Psoas muscle (tissue), 8 donors: Measurements from ENCODE around the gene MED15. TPM values are rescaled to one million over a fixed set of nuclear protein-coding genes. Genes with fewer than 3 reads are reported as not detected.

Source experiments
- ATAC-seq, 4 donors: fragments of 200-7000 bp; cut with Tn5 transposase; one replicate each; pipeline ENCODE4 v1.9.1; 2020; ENCODE audit warnings: moderate library complexity in 3 of 4, mild to moderate bottlenecking in 2 of 4
- DNase-seq, 2 donors: peaks; one replicate each; pipeline ENCODE4 v3.0.0-alpha.2; 2020
- H3K27ac ChIP-seq: fragments of 200-600 bp; one replicate; pipeline ENCODE4 v1.8.0; 2022
- H3K27me3 ChIP-seq, 3 donors: fragments of 200-600 bp in 1 of 3; one replicate each; pipeline versions ENCODE4 v1.6.1 to v1.8.0; 2013 to 2022; ENCODE audit warnings: low read length in 2 of 3, mild to moderate bottlenecking in 2 of 3, moderate library complexity in 1 of 3; ENCODE audit not compliant: insufficient read depth in 3 of 3
- H3K36me3 ChIP-seq, 2 donors: fragments of 200-600 bp in 1 of 2; one replicate each; pipeline versions ENCODE4 v1.6.1 to v1.8.0; 2013 to 2022; ENCODE audit warnings: low read depth in 1 of 2, mild to moderate bottlenecking in 1 of 2, moderate library complexity in 1 of 2; ENCODE audit not compliant: insufficient read depth in 1 of 2
- H3K4me1 ChIP-seq: fragments of 200-600 bp; one replicate; pipeline ENCODE4 v1.8.0; 2022
- H3K4me3 ChIP-seq: fragments of 200-600 bp; one replicate; pipeline ENCODE4 v1.8.0; 2022; ENCODE audit warnings: mild to moderate bottlenecking
- H3K9me3 ChIP-seq: fragments of 200-600 bp; one replicate; pipeline ENCODE4 v1.8.0; 2022
- CTCF ChIP-seq: fragments of 200-600 bp; IDR thresholded peaks from one replicate; pipeline ENCODE4 v1.8.0; 2022; ENCODE audit warnings: antibody characterized with exemption
- WGBS, 3 donors: extraction: QIAGEN DNeasy Blood & Tissue Kit; methylation state at CpG; one replicate each; pipeline versions ENCODE4 v1.1.6 to v1.1.7; 2013; 5-methylcytosine and 5-hydroxymethylcytosine counted together
- intact Hi-C, 2 donors: fragments of 100-400 bp; cut with DNase I; formaldehyde crosslinking; loops; one replicate each; pipeline versions ENCODE4 v1.11.0 to v1.14.2; 2022
- polyA plus RNA-seq, 3 donors: library from polyadenylated mRNA; stranded (reverse); fragments of 200-250 nt; gene quantifications; one replicate each; pipeline ENCODE4 v1.2.3, GENCODE V29; 2013
- total RNA-seq, 4 donors: library from RNA; stranded (reverse); fragmentation: NEBNext Ultra II Directional in 2 of 4; extraction: Animal tissue kit (Norgen Biotek cat#: 25700) in 2 of 4; gene quantifications; one replicate each; pipeline versions ENCODE4 v1.2.1 to v1.2.4, GENCODE V29; 2021 to 2023
- donor health status: healthy with polysubstance abuse.
- donor health status: DM: no; HTN: no; CAD: no; lungs with moderate emphysema.
- donor health status: Bipolar disorder and iron deficiency.
- donor health status: healthy.
- donor health status: DM: yes; HTN: yes; CAD: no.
- donor health status: DM: no; HTN: no; CAD: no.
- donor health status: DM: no; HTN: no; CAD: no.
- donor health status: DM: yes; HTN: yes; CAD: no.

Gene MED15
- total and polyA plus RNA-seq, 7 donors: 33.8 to 94.8 (median 59.7) TPM

- TF ChIP-seq CTCF: no peak
- Histone ChIP-seq H3K9me3 (no peaks in the 10 kb centered on the region), H3K36me3 (peaks cover 0 to 12% of the 10 kb centered on the region in 2 donors), H3K4me1 (peaks cover 47% of the 10 kb centered on the region), H3K27me3 (no peaks in the 10 kb centered on the region), H3K4me3 (no peak overlapping the region), H3K27ac (no peak overlapping the region)
- ATAC-seq: no peak
- DNase-seq: no peak
- WGBS, 3 donors: 90 to 95% (median 94%) methylated on average over 7 of the region's 7 CpGs
- intact Hi-C loops: no loop called here
Observed at GRCh38 chr22:20528405-20528978, 21.1 kb downstream of the MED15 start.

GRCh38 chr22:20530368-20531153, 23.2 kb downstream of the MED15 start:
- WGBS, 3 donors: 61 to 72% (median 65%) methylated on average over 14 to 15 of the region's 15 CpGs
- no peaks in the 10 kb centered on the region for H3K9me3 ChIP-seq
- H3K27me3 ChIP-seq: no peaks in the 10 kb centered on the region
- no peak for TF ChIP-seq CTCF
- DNase-seq (peak; percentile 53 to 71), ATAC-seq (peak; percentile 49 to 77 (median 65))
- intact Hi-C loops: no loop called here
- peaks cover 53% of the 10 kb centered on the region for H3K4me1 ChIP-seq
- H3K27ac ChIP-seq: peak overlapping the region; percentile 86
- peaks cover 0 to 17% of the 10 kb centered on the region in 2 donors for H3K36me3 ChIP-seq
- no peak overlapping the region for H3K4me3 ChIP-seq

GRCh38 chr22:20531154-20531403, 23.7 kb downstream of the MED15 start:
- peak overlapping the region; percentile 86 for H3K27ac ChIP-seq
- 0 to 18% (median 9%) methylated on average over 1 of the region's 1 CpG for WGBS, 3 donors
- intact Hi-C loops: no loop called here
- H3K36me3 ChIP-seq: peaks cover 0 to 17% of the 10 kb centered on the region in 2 donors
- DNase-seq (no peak), ATAC-seq (no peak)
- no peak overlapping the region for H3K4me3 ChIP-seq
- H3K4me1 ChIP-seq: peaks cover 55% of the 10 kb centered on the region
- no peaks in the 10 kb centered on the region for H3K9me3 ChIP-seq
- TF ChIP-seq CTCF: no peak
- no peaks in the 10 kb centered on the region for H3K27me3 ChIP-seq

GRCh38 chr22:20531404-20532201, 24.2 kb downstream of the MED15 start:
- TF ChIP-seq CTCF: no peak
- Histone ChIP-seq H3K27ac (peak overlapping the region; percentile 86), H3K36me3 (peaks cover 0 to 17% of the 10 kb centered on the region in 2 donors), H3K9me3 (no peaks in the 10 kb centered on the region), H3K4me3 (no peak overlapping the region), H3K4me1 (peaks cover 60% of the 10 kb centered on the region), H3K27me3 (no peaks in the 10 kb centered on the region)
- DNase-seq: peak; percentile 66 to 87
- intact Hi-C loops: no loop called here
- WGBS, 3 donors: 14 to 20% (median 17%) methylated on average over 14 to 15 of the region's 15 CpGs
- peak; percentile 91 to 95 (median 92) for ATAC-seq
